H1 (cell line): ENCODE data around the gene CDH6. TPM values are rescaled to one million over a fixed set of nuclear protein-coding genes. Genes with fewer than 3 reads are reported as not detected.

ENCODE experiments used
- CTCF ChIA-PET: fragments of 300-600 bp; sonication (Branson Sonifier 250); formaldehyde crosslinking; loops from one replicate; lab custom pipeline; 2021; ENCODE audit not compliant: partially characterized antibody; lab: Charles Lee
- POLR2A ChIA-PET: fragments of 300-600 bp; sonication (Branson Sonifier 250); formaldehyde crosslinking; loops from one replicate; lab custom pipeline; 2021; ENCODE audit warnings: inconsistent platforms; ENCODE audit not compliant: partially characterized antibody; lab: Charles Lee
- DNase-seq, 2 experiments: peaks; one replicate each; pipeline versions ENCODE4 v3.0.0 to v3.0.0-alpha.2; 2010 to 2022; ENCODE audit warnings: low spot score in 2 of 2, low read depth in 1 of 2, mixed read lengths in 1 of 2
- FAIRE-seq: peaks from 2 replicates; lab custom pipeline; 2011; peaks lifted over from hg19 to GRCh38; lab: Jason Lieb, UNC
- H2AFZ ChIP-seq: 2 replicates; pipeline ENCODE4 v1.8.1; 2012; ENCODE audit warnings: low read length, inconsistent platforms
- H2AK5ac ChIP-seq: 2 replicates; pipeline ENCODE4 v1.6.1; 2013; ENCODE audit warnings: low read depth, low read length
- H2BK120ac ChIP-seq: replicated peaks from 2 replicates; pipeline ENCODE3; 2013; ENCODE audit warnings: low read depth, low read length, inconsistent platforms
- H2BK12ac ChIP-seq: 2 replicates; pipeline ENCODE4 v1.6.1; 2013; ENCODE audit warnings: low read depth, low read length
- H2BK15ac ChIP-seq: 2 replicates; pipeline ENCODE4 v1.6.1; 2013; ENCODE audit warnings: low read length
- H2BK20ac ChIP-seq: 2 replicates; pipeline ENCODE4 v1.6.1; 2013; ENCODE audit warnings: low read length
- H2BK5ac ChIP-seq: 2 replicates; pipeline ENCODE4 v1.6.1; 2013; ENCODE audit warnings: low read depth, low read length
- H3K14ac ChIP-seq: 2 replicates; pipeline ENCODE4 v1.6.1; 2013; ENCODE audit warnings: inconsistent platforms; ENCODE audit not compliant: insufficient read length
- H3K18ac ChIP-seq: 2 replicates; pipeline ENCODE4 v1.6.1; 2013; ENCODE audit warnings: low read length; ENCODE audit errors: extremely low read depth
- H3K23ac ChIP-seq: 2 replicates; pipeline ENCODE4 v1.6.1; 2013; ENCODE audit warnings: inconsistent platforms; ENCODE audit not compliant: insufficient read length
- H3K23me2 ChIP-seq: 2 replicates; pipeline ENCODE4 v1.6.1; 2013; ENCODE audit warnings: low read depth, low read length
- H3K27ac ChIP-seq: 2 replicates; pipeline ENCODE4 v1.6.1; 2011; ENCODE audit warnings: low read depth, low read length, inconsistent platforms
- H3K27me3 ChIP-seq, 4 experiments: replicated peaks in 1 of 4; 1 replicate in 1 of 4; 2 replicates in 3 of 4; pipeline versions ENCODE4 v1.6.1 to v1.8.1; 2011 to 2013; ENCODE audit warnings: low read length in 3 of 4, mild to moderate bottlenecking in 3 of 4, inconsistent platforms in 2 of 4, mixed read lengths in 2 of 4, moderate library complexity in 1 of 4; ENCODE audit not compliant: control insufficient read depth in 3 of 4, insufficient read depth in 3 of 4; ENCODE audit errors: extremely low read depth in 1 of 4
- H3K36me3 ChIP-seq, 4 experiments: 2 replicates each; pipeline versions ENCODE4 v1.6.1 to v1.8.1; 2011 to 2013; ENCODE audit warnings: mild to moderate bottlenecking in 4 of 4, low read length in 3 of 4, moderate library complexity in 2 of 4, control low read depth in 1 of 4, inconsistent platforms in 1 of 4; ENCODE audit not compliant: insufficient read depth in 4 of 4, control insufficient read depth in 2 of 4
- H3K4ac ChIP-seq: replicated peaks from 2 replicates; pipeline ENCODE3; 2013; ENCODE audit warnings: low read length, low read depth, mixed read lengths, inconsistent platforms; ENCODE audit not compliant: insufficient read length
- H3K4me1 ChIP-seq, 4 experiments: replicated peaks in 1 of 4; 1 replicate in 1 of 4; 2 replicates in 3 of 4; pipeline versions ENCODE4 v1.6.1 to v1.8.1; 2011 to 2013; ENCODE audit warnings: low read length in 3 of 4, inconsistent platforms in 2 of 4, mixed read lengths in 1 of 4; ENCODE audit not compliant: insufficient read depth in 4 of 4, control insufficient read depth in 3 of 4
- H3K4me2 ChIP-seq, 2 experiments: 2 replicates each; pipeline versions ENCODE4 v1.6.1 to v1.8.1; 2011 to 2013; ENCODE audit warnings: low read depth in 2 of 2, low read length in 2 of 2, control low read depth in 1 of 2, inconsistent platforms in 1 of 2, mild to moderate bottlenecking in 1 of 2; ENCODE audit not compliant: insufficient read depth in 1 of 2
- H3K4me3 ChIP-seq, 4 experiments: fragments of 200-600, 300-600 bp in 1 of 4; sonication (generic), shearing (Covaris generic), sonication (Bioruptor Twin) in 1 of 4; 2 replicates each; pipeline versions ENCODE4 v1.5.1 to v1.8.1; 2011 to 2016; ENCODE audit warnings: low read length in 4 of 4, low read depth in 3 of 4, control low read depth in 2 of 4, inconsistent platforms in 2 of 4, mild to moderate bottlenecking in 2 of 4, mixed read lengths in 1 of 4, moderate library complexity in 1 of 4; ENCODE audit not compliant: insufficient read depth in 2 of 4; ENCODE audit errors: extremely low read depth in 1 of 4
- H3K56ac ChIP-seq: replicated peaks from 2 replicates; pipeline ENCODE3; 2013; ENCODE audit warnings: low read depth, mild to moderate bottlenecking, mixed read lengths, low read length, inconsistent platforms; ENCODE audit not compliant: insufficient read length
- H3K79me1 ChIP-seq: 2 replicates; pipeline ENCODE4 v1.6.1; 2013; ENCODE audit warnings: low read depth, low read length, control low read depth
- H3K79me2 ChIP-seq, 2 experiments: 2 replicates each; pipeline versions ENCODE4 v1.6.1 to v1.8.1; 2012 to 2013; ENCODE audit warnings: low read length in 2 of 2, mild to moderate bottlenecking in 2 of 2, inconsistent platforms in 1 of 2; ENCODE audit not compliant: insufficient read depth in 2 of 2, control insufficient read depth in 1 of 2
- H3K9ac ChIP-seq, 4 experiments: replicated peaks in 1 of 4; 1 replicate in 1 of 4; 2 replicates in 3 of 4; pipeline versions ENCODE4 v1.6.1 to v1.8.1; 2011 to 2013; ENCODE audit warnings: low read depth in 3 of 4, low read length in 3 of 4, control low read depth in 2 of 4, mild to moderate bottlenecking in 2 of 4, moderate library complexity in 2 of 4, inconsistent platforms in 1 of 4; ENCODE audit errors: extremely low read depth in 1 of 4
- H3K9me3 ChIP-seq, 2 experiments: 2 replicates each; pipeline versions ENCODE4 v1.6.1 to v1.8.1; 2012 to 2013; ENCODE audit warnings: mild to moderate bottlenecking in 2 of 2, moderate library complexity in 2 of 2, control low read depth in 1 of 2, inconsistent platforms in 1 of 2, low read depth in 1 of 2, low read length in 1 of 2, mixed read lengths in 1 of 2; ENCODE audit not compliant: insufficient read depth in 2 of 2
- H4K20me1 ChIP-seq, 2 experiments: replicated peaks in 1 of 2; 2 replicates each; pipeline versions ENCODE3 to v1.8.1; 2011 to 2013; ENCODE audit warnings: inconsistent platforms in 2 of 2, low read length in 2 of 2, mild to moderate bottlenecking in 1 of 2; ENCODE audit not compliant: insufficient read depth in 2 of 2, control insufficient read depth in 1 of 2
- H4K5ac ChIP-seq: 2 replicates; pipeline ENCODE4 v1.6.1; 2013; ENCODE audit warnings: low read length, low read depth, mixed read lengths, inconsistent platforms; ENCODE audit not compliant: insufficient read length
- H4K8ac ChIP-seq: 2 replicates; pipeline ENCODE4 v1.8.0; 2013; ENCODE audit warnings: mild to moderate bottlenecking, moderate library complexity, low read length, inconsistent platforms; ENCODE audit not compliant: insufficient read depth; ENCODE audit errors: extremely low read depth
- H4K91ac ChIP-seq: replicated peaks from 2 replicates; pipeline ENCODE3; 2013; ENCODE audit warnings: low read length, mixed read lengths, inconsistent platforms; ENCODE audit not compliant: insufficient read length
- ASH2L ChIP-seq: fragments of 200-600, 300-600 bp; sonication (generic); IDR thresholded peaks from one replicate; pipeline ENCODE4 v1.7.1; 2017; ENCODE audit warnings: low read length
- BACH1 ChIP-seq: IDR thresholded peaks from 2 replicates; pipeline ENCODE4 v1.6.1; 2012; ENCODE audit warnings: low read length, improper control_type of control experiment
- BRCA1 ChIP-seq: IDR thresholded peaks from 2 replicates; pipeline ENCODE4 v1.6.1; 2012; ENCODE audit warnings: low read depth, low read length, improper control_type of control experiment
- EP300 ChIP-seq, 2 experiments: IDR thresholded peaks; 1 replicate in 1 of 2; 2 replicates in 1 of 2; pipeline ENCODE4 v1.6.1; 2011 to 2012; ENCODE audit warnings: low read depth in 2 of 2, low read length in 2 of 2, mild to moderate bottlenecking in 2 of 2, borderline replicate concordance in 1 of 2, inconsistent platforms in 1 of 2, moderate library complexity in 1 of 2
- EZH2 ChIP-seq: fragments of 200-600 bp; sonication (generic); IDR thresholded peaks from 2 replicates; pipeline ENCODE4 v1.7.1; 2012; ENCODE audit warnings: low read depth, mild to moderate bottlenecking, moderate library complexity, low read length, inconsistent platforms; ENCODE audit not compliant: severe bottlenecking
- GTF2F1 ChIP-seq: IDR thresholded peaks from 2 replicates; pipeline ENCODE4 v1.6.1; 2012; ENCODE audit warnings: low read depth, low read length, improper control_type of control experiment, borderline replicate concordance
- JUN ChIP-seq: IDR thresholded peaks from 2 replicates; pipeline ENCODE4 v1.6.1; 2011; ENCODE audit warnings: low read depth, mild to moderate bottlenecking, improper control_type of control experiment, low read length
- POLR2A ChIP-seq, 2 experiments: IDR thresholded peaks; 1 replicate in 1 of 2; 2 replicates in 1 of 2; pipeline ENCODE4 v1.6.1; 2011; ENCODE audit warnings: low read depth in 2 of 2, low read length in 2 of 2, mild to moderate bottlenecking in 2 of 2; ENCODE audit errors: control extremely low read depth in 1 of 2
- POU5F1 ChIP-seq: IDR thresholded peaks from 2 replicates; pipeline ENCODE4 v1.6.1; 2011; ENCODE audit warnings: low read depth, mild to moderate bottlenecking, low read length, moderate library complexity
- RNF2 ChIP-seq: fragments of 200-900, 300-1000 bp; sonication (generic); IDR thresholded peaks from 2 replicates; pipeline ENCODE4 v1.7.1; 2016; ENCODE audit warnings: borderline replicate concordance, low read depth, mild to moderate bottlenecking, antibody characterized with exemption, low read length; ENCODE audit not compliant: poor library complexity, severe bottlenecking; ENCODE audit errors: missing control alignments
- RXRA ChIP-seq: IDR thresholded peaks from 2 replicates; pipeline ENCODE4 v1.6.1; 2011; ENCODE audit warnings: low read depth, mild to moderate bottlenecking, low read length, moderate library complexity; ENCODE audit not compliant: insufficient read depth
- SRF ChIP-seq: IDR thresholded peaks from 2 replicates; pipeline ENCODE4 v1.6.1; 2011; ENCODE audit warnings: mild to moderate bottlenecking, low read depth, low read length, moderate library complexity
- TBP ChIP-seq: IDR thresholded peaks from 2 replicates; pipeline ENCODE4 v1.6.1; 2011; ENCODE audit warnings: low read depth, low read length, improper control_type of control experiment
- ZNF274 ChIP-seq: IDR thresholded peaks from 2 replicates; pipeline ENCODE4 v1.7.0; 2012; ENCODE audit warnings: low read length, borderline replicate concordance; ENCODE audit errors: extremely low read depth
- WGBS, 2 experiments: shearing (Covaris generic) in 1 of 2; methylation state at CpG; one replicate each; pipeline versions ENCODE4 v1.1.6 to v1.1.7; 2013 to 2015; ENCODE audit warnings: low lambda C conversion rate in 2 of 2, mixed read lengths in 2 of 2, inconsistent platforms in 1 of 2, low coverage in 1 of 2, missing lambda C conversion rate in 1 of 2; ENCODE audit not compliant: insufficient replicate concordance in 2 of 2, insufficient coverage in 1 of 2, insufficient read length in 1 of 2; ENCODE audit errors: extremely low coverage in 1 of 2, missing lambda C conversion rate in 1 of 2; 5-methylcytosine and 5-hydroxymethylcytosine counted together
- polyA plus RNA-seq, 7 experiments: library from polyadenylated mRNA; depleted of rRNA in 3 of 7; stranded (reverse) in 5 of 7; unstranded in 2 of 7; fragments of >200 nt in 5 of 7; fragments of 200-250 nt in 2 of 7; gene quantifications; 1 replicate in 5 of 7; 2 replicates in 1 of 7; 4 replicates in 1 of 7; pipeline versions ENCODE4 v1.2.1 to v1.2.3, GENCODE V29; 2011 to 2013; ENCODE audit warnings: missing spikeins in 2 of 7, mixed read lengths in 2 of 7
- total RNA-seq: library from RNA; stranded (reverse); fragmentation: NEBNext Ultra II Directional; extraction: Animal tissue kit (Norgen Biotek cat#: 25700); gene quantifications from 2 replicates; pipeline ENCODE4 v1.2.1, GENCODE V29; 2021

Gene CDH6
- total and polyA plus RNA-seq, 2 of the 8 experiments (the other 6 are each of a cell fraction or from before 2014, with no cell fraction given) = 1.4 to 1.9 TPM

- no peaks in the 10 kb centered on the region for H3K27me3 ChIP-seq
- no peak for TF ChIP-seq ASH2L
- no peak for TF ChIP-seq TBP
- no peak for TF ChIP-seq EZH2
- TF ChIP-seq BACH1 = no peak
- TF ChIP-seq ZNF274 = no peak
- no peak for TF ChIP-seq GTF2F1
- TF ChIP-seq RNF2 = no peak
- no peak for TF ChIP-seq POLR2A (IDR thresholded peaks at IDR 0.05; ENCODE audit: control extremely low read depth in 1 of 2, low read depth in 2 of 2, low read length in 2 of 2)
- TF ChIP-seq SRF = no peak
- no peak for TF ChIP-seq EP300 (IDR thresholded peaks at IDR 0.05; ENCODE audit: borderline replicate concordance in 1 of 2, low read depth in 2 of 2, low read length in 2 of 2)
- TF ChIP-seq POU5F1 = no peak
- TF ChIP-seq JUN = no peak
- no peak for TF ChIP-seq BRCA1
- no peak for TF ChIP-seq RXRA
Measured at GRCh38 chr5:31156631-31157160, 36.8 kb upstream of the CDH6 start.

More at GRCh38 chr5:31156631-31157160, 36.8 kb upstream of the CDH6 start:
- Histone ChIP-seq H2AFZ (no peak overlapping the region), H3K9ac (no peak overlapping the region), H3K79me2 (no peaks in the 10 kb centered on the region), H4K5ac (no peak overlapping the region), H3K27ac (no peak overlapping the region), H4K8ac (no peak overlapping the region), H3K4me1 (peaks cover 0 to 9% (median 5%) of the 10 kb centered on the region in 4 experiments; a peak in 5 of 7 replicates), H3K4me3 (no peak overlapping the region), H3K23ac (no peak overlapping the region), H3K56ac (no peak overlapping the region), H3K9me3 (no peaks in the 10 kb centered on the region), H4K91ac (no peak overlapping the region), H2BK120ac (no peak overlapping the region), H2BK15ac (no peak overlapping the region), H4K20me1 (no peaks in the 10 kb centered on the region), H2BK12ac (no peak overlapping the region), H2AK5ac (no peak overlapping the region), H3K79me1 (no peaks in the 10 kb centered on the region), H3K18ac (no peak overlapping the region), H2BK20ac (no peak overlapping the region), H3K14ac (no peak overlapping the region), H3K4me2 (no peak overlapping the region), H3K23me2 (no peaks in the 10 kb centered on the region; the same call in 1 of the 2 replicates), H3K36me3 (no peaks in the 10 kb centered on the region), H3K4ac (no peak overlapping the region), H2BK5ac (no peak overlapping the region)
- ChIA-PET CTCF (interaction anchor here (2.3 kb wide), 1 partner anchor 29 kb away, joined by 10 read pairs; no protein-coding TSS in a partner anchor), POLR2A (no interaction called here)
- DNase-seq (no peak), FAIRE-seq (no peak)
- 81% methylated on average over 3 of the region's 3 CpGs; no CpG with 5 or more reads in 1 of the 2 experiments for WGBS, 2 experiments
